GM12891 (cell line): ENCODE measurements around the gene SRSF4.

ENCODE experiments used
- DNase-seq: peaks from one replicate; pipeline ENCODE4 v3.0.0; 2011; ENCODE audit warnings: low spot score; ENCODE audit not compliant: insufficient read length
- FAIRE-seq: peaks from 2 replicates; lab custom pipeline; 2011; peaks lifted over from hg19 to GRCh38; lab: Jason Lieb, UNC
- PAX5 ChIP-seq: IDR thresholded peaks from 2 replicates; pipeline ENCODE4 v1.6.1; 2011; ENCODE audit warnings: low read length, moderate library complexity, mild to moderate bottlenecking; ENCODE audit not compliant: insufficient read depth, severe bottlenecking
- POLR2A ChIP-seq: IDR thresholded peaks from 2 replicates; pipeline ENCODE4 v1.6.1; 2011; ENCODE audit warnings: low read depth, low read length, control low read depth
- POLR2AphosphoS5 ChIP-seq: IDR thresholded peaks from 2 replicates; pipeline ENCODE4 v1.6.1; 2011; ENCODE audit warnings: low read depth, low read length, control low read depth
- POU2F2 ChIP-seq: IDR thresholded peaks from 2 replicates; pipeline ENCODE4 v1.6.1; 2011; ENCODE audit warnings: low read depth, mild to moderate bottlenecking, control low read depth, low read length, moderate library complexity
- SPI1 ChIP-seq: IDR thresholded peaks from 2 replicates; pipeline ENCODE4 v1.6.1; 2011; ENCODE audit warnings: low read depth, low read length, control low read depth
- TAF1 ChIP-seq: IDR thresholded peaks from 2 replicates; pipeline ENCODE4 v1.6.1; 2011; ENCODE audit warnings: low read depth, low read length, control low read depth

The SRSF4 gene

DNA sequence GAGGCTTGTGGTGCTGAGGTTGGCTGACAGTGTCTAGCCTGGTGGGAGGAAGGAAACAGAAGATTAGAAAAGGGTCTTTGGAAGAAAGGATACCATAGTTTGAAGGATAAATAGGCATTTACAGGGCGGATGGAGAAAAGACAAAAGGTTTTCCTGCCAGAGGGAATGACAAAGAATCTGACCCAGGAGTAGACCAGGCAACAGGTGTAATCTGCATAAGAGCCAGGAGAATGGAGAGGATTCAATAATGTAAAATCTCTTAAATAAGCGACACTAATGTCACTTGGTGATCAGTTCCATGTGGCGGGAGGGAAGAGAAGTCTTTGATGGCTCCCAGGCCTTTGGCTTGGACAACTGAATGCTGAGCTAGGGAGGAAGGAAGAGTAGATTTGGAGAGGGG, 39.6 kb upstream of the SRSF4 start:
- no peak for TF ChIP-seq POLR2AphosphoS5
- no peak for TF ChIP-seq PAX5
- TF ChIP-seq TAF1 = no peak
- no peak for TF ChIP-seq POU2F2
- no peak for TF ChIP-seq SPI1
- TF ChIP-seq POLR2A = no peak
- no peak for FAIRE-seq
- DNase-seq = no peak

DNA sequence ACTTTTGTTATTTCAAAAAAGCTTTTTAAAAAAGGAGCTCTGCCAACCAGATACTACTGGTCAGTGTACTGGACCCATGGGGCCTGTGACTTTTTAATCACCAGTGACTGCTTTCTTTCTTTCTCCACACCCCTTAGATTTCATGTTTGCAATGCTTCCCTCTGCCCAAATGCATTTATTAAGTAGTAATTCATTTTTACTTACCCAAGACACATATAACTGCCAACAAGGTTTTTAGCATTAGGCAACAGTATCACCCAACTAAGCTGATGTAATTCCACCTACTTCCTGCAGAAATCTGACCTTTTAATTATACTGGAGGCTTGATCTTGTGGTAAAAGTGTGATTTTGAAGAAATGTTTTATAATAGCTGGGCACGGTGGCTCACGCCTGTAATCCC, 36.5 kb upstream of the SRSF4 start:
- FAIRE-seq = no peak
- TF ChIP-seq PAX5 (no peak), POLR2A (no peak), POU2F2 (no peak), POLR2AphosphoS5 (no peak), TAF1 (no peak), SPI1 (no peak)
- no peak for DNase-seq

DNA sequence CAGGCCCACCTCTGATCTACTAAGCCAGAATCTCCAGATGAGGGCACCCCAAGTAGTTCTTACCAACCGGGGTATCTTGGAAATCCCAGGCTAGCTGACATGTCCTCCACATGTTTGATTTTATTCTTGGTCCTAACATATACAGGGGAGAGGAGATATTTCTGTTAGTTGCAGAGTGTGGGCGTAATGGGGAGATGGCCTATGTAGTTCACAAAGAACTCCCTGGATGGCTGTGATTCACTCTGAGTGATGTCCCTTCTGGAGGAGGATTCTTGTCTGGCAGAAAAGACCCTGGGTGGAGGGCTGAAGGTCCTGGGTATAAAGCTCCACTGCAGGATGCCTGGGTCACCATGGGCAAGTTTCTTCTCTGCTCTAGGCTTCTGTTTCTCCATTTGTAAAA, 35.9 kb upstream of the SRSF4 start:
- FAIRE-seq (no peak), DNase-seq (no peak)
- TF ChIP-seq POLR2AphosphoS5 (no peak), POU2F2 (no peak), POLR2A (no peak), TAF1 (no peak), SPI1 (no peak), PAX5 (no peak)

DNA sequence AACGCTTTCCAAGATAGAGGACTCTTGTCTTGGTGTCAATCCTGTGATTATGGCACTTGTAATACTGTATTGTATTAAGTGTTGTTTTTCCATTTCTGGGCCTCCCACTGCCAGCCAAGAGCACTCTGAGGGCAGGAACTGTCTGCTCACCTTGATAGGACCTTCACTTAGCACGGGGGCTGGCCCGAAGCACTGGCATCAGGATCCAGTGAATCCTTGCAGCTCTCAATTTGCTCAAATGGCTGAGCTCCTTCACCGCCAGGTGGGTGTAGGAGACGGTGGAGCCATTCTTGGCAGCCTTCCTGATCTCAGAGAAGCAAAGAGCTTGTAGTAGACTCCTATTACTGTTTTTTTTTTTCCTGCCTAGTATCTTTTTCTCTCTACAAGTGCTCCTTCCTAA, 31.4 kb upstream of the SRSF4 start:
- FAIRE-seq (no peak), DNase-seq (no peak)
- TF ChIP-seq TAF1 = no peak
- no peak for TF ChIP-seq POLR2A
- no peak for TF ChIP-seq POLR2AphosphoS5
- no peak for TF ChIP-seq POU2F2
- no peak for TF ChIP-seq PAX5
- TF ChIP-seq SPI1 = no peak

- no peak for TF ChIP-seq POLR2A
- no peak for TF ChIP-seq PAX5
- TF ChIP-seq TAF1 = no peak
- TF ChIP-seq SPI1 = no peak
- FAIRE-seq (no peak), DNase-seq (no peak)
Measured at GRCh38 chr1:29211086-29212030, 29.7 kb upstream of the SRSF4 start.

DNA sequence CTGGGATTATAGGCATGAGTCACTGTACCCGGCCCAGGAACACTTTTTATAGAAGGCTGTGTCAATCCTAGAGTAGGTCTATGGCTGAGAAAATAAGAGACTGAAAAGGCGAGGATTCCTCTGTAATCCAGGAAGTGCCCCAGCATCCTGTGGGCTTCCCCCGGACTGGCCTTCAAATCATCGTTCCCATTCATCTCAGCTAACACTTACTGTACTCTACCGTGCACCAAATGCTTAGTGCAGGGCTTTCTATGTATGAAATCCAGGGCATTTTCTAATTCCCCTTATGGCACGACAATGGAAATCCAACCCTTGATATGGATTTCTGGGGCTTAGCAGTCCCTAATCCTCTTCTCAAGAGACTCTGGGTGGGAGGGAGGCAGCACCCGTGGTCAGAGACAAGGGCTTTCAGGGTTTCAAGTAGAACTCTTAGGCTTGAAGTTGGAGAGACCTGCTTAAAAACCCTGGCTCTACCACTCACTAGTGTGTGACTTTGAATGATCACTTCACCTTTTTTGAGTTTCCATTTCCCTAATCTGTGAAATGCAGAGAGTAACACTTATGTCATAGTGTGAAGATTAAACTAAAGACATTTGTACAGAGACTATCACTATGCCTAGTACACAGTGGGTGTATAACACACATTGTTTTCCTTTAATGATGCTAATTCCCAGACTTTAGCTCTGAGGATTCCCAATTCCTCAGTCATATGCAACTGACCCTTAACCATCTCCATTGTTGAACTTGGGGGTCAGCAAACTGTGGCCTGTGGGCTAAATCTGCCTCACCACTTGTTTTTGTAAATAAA, 28.8 kb upstream of the SRSF4 start:
- FAIRE-seq (no peak), DNase-seq (no peak)
- TF ChIP-seq TAF1 = no peak
- no peak for TF ChIP-seq POU2F2
- TF ChIP-seq POLR2A = no peak
- no peak for TF ChIP-seq PAX5
- TF ChIP-seq POLR2AphosphoS5 = no peak
- TF ChIP-seq SPI1 = peak; percentile 79

GRCh38 chr1:29209173-29209572, 27.5 kb upstream of the SRSF4 start:
- DNase-seq (no peak), FAIRE-seq (no peak)
- TF ChIP-seq POLR2AphosphoS5 (no peak), POU2F2 (no peak), TAF1 (no peak), PAX5 (no peak), SPI1 (no peak), POLR2A (no peak)

DNA sequence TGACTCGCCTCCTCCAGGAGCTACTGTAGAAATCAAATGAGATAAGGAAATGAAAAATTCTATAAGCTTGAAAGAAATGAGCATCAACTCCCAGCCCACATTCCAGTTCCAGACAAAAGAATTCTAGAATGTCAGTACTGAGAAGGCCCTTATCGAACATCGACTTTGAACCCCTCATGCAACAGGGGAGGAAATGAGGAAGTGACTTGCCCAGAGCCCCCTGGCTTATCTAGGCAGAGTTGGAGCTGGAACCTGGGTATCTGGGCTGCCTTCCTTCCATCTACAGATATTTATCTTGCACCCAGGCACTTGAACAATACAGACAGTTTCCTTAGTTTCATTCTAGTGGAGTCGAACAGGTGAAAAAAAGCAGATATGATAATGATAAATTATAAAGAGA, 26.7 kb upstream of the SRSF4 start:
- TF ChIP-seq POU2F2 (no peak), TAF1 (no peak), PAX5 (no peak), SPI1 (peak; percentile 65), POLR2A (no peak), POLR2AphosphoS5 (no peak)
- FAIRE-seq (no peak), DNase-seq (no peak)
